ENCODE measurements around the gene GOLGA1.

DNA sequence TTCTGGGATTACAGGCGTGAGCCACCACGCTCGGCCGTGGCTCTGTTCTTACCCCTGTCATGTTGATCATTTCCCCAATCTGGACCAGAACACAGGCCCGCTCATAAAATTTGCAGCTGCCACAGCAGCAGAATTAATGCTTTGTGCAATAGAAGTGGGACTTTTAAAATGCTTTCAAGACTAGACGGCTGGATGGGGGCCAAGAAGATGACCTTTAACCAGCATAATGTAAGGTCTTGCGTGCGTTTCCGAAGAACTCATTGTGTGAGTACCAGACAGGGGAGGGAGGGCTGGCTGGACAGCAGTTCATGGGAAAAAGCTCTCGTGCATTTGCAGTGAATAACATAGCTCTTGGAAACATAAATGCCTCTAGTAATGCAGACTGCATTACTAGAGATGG lies 91.1 kb downstream of the GOLGA1 start:
- TF ChIP-seq NR1H2 (CRISPR knock-in tag; IDR thresholded peaks at IDR 0.05; ENCODE audit: borderline replicate concordance, low read depth), result no peak
- no peak for TF ChIP-seq CBX1 (IDR thresholded peaks at IDR 0.05; ENCODE audit: low read depth)
- no peak for TF ChIP-seq ELK4 (CRISPR knock-in tag; IDR thresholded peaks at IDR 0.05; ENCODE audit: borderline replicate concordance)
- no peak for TF ChIP-seq EP300 (IDR thresholded peaks at IDR 0.05; ENCODE audit: low read depth in 2 of 2, low read length in 2 of 2)
- no peak for TF ChIP-seq EP300 (CRISPR knock-in tag; IDR thresholded peaks at IDR 0.05; ENCODE audit: borderline replicate concordance)

Measured in HepG2 (cell line).